GM20431 (cell line): Measurements from ENCODE around the gene HOXC4.

ENCODE experiments used
- in situ Hi-C: fragments of 300-500 bp; cut with MseI, MboI; formaldehyde crosslinking; loops from one replicate; pipeline ENCODE4 v1.15.0; 2020; ENCODE audit warnings: low sequenced_read_pairs; ENCODE audit not compliant: unreplicated experiment

Gene HOXC4

GRCh38 chr12:54053751-54054741 lies at the start of gene HOXC4:
TSS of gene HOXC4 (plus strand) at chr12:54053835. CDS start at chr12:54053923, 88 bp downstream.
- in situ Hi-C loops = no loop called here

DNA sequence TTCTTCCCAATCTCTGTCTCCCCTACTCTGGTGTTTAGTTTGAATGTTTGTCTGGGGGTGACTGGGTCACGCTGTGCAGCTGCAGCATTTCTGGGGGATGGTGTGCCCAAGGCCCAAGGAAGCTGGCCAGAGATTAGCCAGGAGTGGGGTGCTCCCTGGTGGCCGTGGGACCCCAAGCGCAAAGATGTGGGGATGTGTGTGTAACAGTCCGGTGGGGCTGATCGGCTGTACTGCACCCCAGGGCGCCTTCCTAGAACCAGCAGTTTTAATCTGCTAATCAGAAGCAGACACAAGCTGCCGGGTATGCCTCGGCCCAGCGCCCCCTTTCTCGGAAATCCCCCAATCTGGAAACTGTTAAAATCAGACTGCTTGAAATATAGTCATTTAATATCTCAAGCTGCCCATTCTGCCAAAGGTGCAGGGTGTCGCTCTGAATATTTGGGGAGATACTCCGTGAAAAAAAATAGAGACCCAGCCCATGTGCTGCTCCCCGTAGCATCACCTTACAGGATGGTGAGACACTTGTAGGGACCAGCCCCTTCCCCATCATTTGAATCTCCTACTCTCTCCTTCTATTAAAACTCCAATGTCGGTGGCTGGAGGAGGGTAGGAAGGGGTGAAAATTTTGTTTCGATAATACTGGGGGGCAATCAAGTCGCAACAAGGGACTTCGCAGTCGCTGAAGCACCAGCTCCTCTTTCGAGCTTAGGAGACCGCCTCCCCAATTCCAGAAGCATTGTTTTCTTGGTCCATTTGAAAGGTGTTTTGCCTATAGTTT lies 49.4 kb upstream of the HOXC4 start:
- in situ Hi-C loops = loop anchor here (25.0 kb wide), 1 partner anchor 358 kb away; the partner anchor contains the start of gene GPR84

GRCh38 chr12:54004841-54005530 lies 48.6 kb upstream of the HOXC4 start:
- in situ Hi-C loops = loop anchor here (25.0 kb wide), 1 partner anchor 357 kb away; the partner anchor contains the start of gene GPR84

DNA sequence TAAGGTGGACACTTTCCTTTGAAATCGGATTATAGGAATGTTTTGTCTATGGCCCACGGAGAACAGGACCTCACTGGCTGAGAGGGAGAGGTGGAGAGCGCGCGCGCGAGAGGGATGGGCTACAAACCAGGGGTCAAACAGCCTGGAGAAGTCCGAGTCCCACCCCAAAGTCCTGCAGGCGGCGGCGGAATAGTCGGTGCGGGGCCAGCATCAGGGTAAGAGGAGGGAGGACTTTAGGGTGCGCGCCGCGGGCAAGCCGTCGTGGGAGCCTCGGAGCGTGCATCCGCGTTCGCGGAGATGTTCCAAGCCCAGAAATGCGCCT lies 48.1 kb upstream of the HOXC4 start:
- in situ Hi-C loops = loop anchor here (25.0 kb wide), 1 partner anchor 357 kb away; the partner anchor contains the start of gene GPR84

GRCh38 chr12:54005853-54006558 lies 47.6 kb upstream of the HOXC4 start:
- in situ Hi-C loops = loop anchor here (25.0 kb wide), 1 partner anchor 356 kb away; the partner anchor contains the start of gene GPR84

DNA sequence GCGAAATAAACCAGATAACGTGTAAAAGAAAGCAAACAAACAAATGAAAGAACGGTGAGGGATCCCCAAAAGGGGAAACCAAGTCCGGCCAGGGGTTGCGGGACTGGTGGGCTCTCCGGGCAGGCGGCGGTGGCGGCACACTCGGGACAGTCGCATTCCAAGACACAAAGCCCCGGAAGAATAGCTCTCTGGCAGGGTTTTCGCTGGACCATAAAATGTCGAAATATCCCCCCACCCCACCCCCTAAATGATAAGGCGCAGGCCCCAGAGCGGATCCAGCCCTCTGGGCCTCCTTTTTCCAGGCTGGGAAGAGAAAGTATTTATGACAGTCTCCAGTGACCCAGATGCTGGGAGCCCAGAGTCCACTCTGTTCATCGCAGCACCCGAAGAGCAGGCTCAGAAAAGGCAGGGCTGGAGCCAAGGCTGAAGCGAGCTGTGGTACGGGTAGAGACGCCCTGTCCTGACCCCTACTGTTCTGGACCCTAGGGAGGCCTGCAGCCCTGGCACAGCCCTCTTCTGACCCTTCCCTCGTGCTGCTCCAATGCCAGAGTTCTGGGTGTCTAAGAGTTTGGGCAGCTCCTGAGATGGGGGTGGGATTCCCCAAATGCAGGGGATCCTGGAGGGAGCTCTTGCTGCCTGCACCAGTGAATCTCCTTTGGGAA lies 46.9 kb upstream of the HOXC4 start:
- in situ Hi-C loops = loop anchor here (25.0 kb wide), 1 partner anchor 356 kb away; the partner anchor contains the start of gene GPR84

- in situ Hi-C loops = loop anchor here (25.0 kb wide), 1 partner anchor 355 kb away; the partner anchor contains the start of gene GPR84
Measured at GRCh38 chr12:54007538-54008259, 45.9 kb upstream of the HOXC4 start.

- in situ Hi-C loops = loop anchor here (25.0 kb wide), 1 partner anchor 354 kb away; the partner anchor contains the start of gene GPR84
Measured at GRCh38 chr12:54008260-54008552, 45.4 kb upstream of the HOXC4 start.

GRCh38 chr12:54009171-54010052 lies 44.2 kb upstream of the HOXC4 start:
- in situ Hi-C loops = loop anchor here (25.0 kb wide), 1 partner anchor 353 kb away; the partner anchor contains the start of gene GPR84

DNA sequence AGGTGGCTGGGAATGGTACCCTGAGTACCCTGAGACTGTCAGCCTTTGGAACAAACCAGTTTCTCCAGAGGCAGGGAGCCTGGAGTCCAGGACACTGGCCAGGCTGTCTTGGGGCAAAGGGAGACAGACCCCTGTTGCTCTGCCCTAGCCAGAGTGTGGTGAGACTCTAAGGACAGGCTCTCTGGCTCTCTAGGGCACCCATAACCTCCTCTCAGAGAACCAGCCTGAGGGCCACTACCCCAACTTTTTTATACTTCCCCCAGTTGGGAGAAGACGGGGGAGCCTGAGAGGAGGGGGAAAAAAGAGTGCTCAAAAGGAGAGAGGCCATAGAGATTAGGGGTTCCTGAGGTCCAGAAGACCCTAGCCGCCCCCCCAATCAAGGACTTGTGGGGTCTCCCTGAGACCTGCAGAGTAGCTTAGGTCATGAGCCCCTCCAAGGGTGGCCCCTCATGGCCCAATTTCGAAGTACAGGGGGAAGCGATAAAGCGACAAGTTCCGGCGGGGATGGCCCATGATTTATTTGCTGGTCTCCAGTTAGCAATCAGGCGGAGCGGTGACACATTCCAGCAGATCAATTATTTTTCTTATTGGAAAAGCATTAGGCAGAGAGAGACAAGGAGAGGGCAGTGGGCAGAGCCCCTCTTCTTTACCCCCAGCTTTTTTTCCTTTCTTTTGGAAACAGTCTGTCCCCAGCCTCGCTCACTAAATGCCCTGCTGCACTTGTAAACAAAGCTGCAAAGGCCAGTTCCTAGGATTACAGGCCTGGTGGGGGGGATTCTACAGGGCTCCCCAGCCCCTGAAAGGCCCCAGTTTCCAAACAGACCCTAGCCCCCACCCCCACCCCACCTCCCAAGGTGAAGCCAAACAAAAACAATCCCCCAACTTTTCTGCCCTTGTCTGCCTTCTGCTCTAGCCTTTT lies 43.3 kb upstream of the HOXC4 start:
- in situ Hi-C loops = loop anchor here (25.0 kb wide), 1 partner anchor 352 kb away; the partner anchor contains the start of gene GPR84

GRCh38 chr12:54010972-54011664 lies 42.5 kb upstream of the HOXC4 start:
- in situ Hi-C loops = loop anchor here (25.0 kb wide), 1 partner anchor 351 kb away; the partner anchor contains the start of gene GPR84

- in situ Hi-C loops = loop anchor here (25.0 kb wide), 1 partner anchor 350 kb away; the partner anchor contains the start of gene GPR84
Measured at GRCh38 chr12:54011665-54012532, 41.7 kb upstream of the HOXC4 start.

DNA sequence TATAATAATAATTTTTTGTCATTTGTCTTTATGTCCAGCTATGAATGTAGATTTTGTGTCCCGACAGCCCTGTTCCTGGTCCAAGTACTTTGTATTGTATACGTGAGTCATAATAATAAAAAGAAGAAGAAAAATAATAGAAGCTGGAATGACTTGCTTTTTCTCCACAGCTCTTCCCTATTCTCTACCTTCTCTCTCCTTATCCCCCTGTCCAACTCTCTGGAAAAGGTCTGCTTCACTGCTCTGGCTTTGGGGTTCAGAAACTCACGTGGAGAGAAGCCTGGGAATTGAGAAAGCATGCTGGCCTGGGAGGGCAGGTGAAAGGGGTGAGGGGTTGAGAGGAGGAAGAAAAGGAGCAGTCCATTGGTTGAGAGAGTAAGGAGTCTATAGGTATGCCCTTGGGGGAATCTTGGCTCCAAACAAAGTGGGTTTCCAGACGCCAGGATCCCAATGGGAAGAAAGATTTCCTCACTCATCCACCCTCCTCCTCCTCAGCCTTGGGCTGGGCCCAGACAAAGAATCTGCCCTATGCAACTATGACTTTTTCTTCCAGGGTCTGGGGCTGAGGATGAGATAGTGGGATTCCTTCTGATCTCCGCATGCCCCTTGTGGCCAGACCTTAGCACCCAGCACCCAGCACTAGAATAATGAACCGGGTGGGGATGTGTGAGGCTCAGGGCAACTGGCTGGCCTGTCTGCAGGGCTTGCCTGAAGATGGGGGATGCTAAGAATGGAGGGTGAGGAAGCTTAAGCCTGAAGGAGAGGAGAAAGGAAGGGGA lies 40.8 kb upstream of the HOXC4 start:
- in situ Hi-C loops = loop anchor here (25.0 kb wide), 1 partner anchor 349 kb away; the partner anchor contains the start of gene GPR84
